WTC11 (cell line): ENCODE results near the gene SAMD5. TPM values are rescaled to one million over a fixed set of nuclear protein-coding genes. Genes with fewer than 3 reads are reported as not detected.
A peak's percentile ranks its signal among the peaks of the same experiment; 100 is the strongest.

ENCODE experiments used
- ATAC-seq: fragments of 200-7000 bp; cut with Tn5 transposase; 2 replicates; pipeline ENCODE4 v1.10.0; 2021; ENCODE audit warnings: mild to moderate bottlenecking, moderate library complexity
- CTCF ChIA-PET: fragments of 300-600 bp; sonication (Branson Sonifier 250); formaldehyde crosslinking; loops from one replicate; lab custom pipeline; 2021; ENCODE audit warnings: antibody characterized with exemption; lab: Charles Lee
- POLR2A ChIA-PET: fragments of 350-600 bp; sonication (Branson Sonifier 250); formaldehyde crosslinking; loops from one replicate; lab custom pipeline; 2021; ENCODE audit warnings: antibody characterized with exemption; lab: Charles Lee
- DNase-seq: peaks from one replicate; pipeline ENCODE4 v3.0.0; 2021; ENCODE audit warnings: low spot score
- H3K27ac Mint-ChIP-seq: 2 replicates; pipeline ENCODE4 v1.8.0; 2021; ENCODE audit warnings: mixed read lengths
- H3K27me3 Mint-ChIP-seq: 2 replicates; pipeline ENCODE4 v1.8.0; 2021; ENCODE audit warnings: low read depth, mild to moderate bottlenecking, moderate library complexity, mixed read lengths
- H3K36me3 Mint-ChIP-seq: 2 replicates; pipeline ENCODE4 v1.8.0; 2021; ENCODE audit warnings: mixed read lengths
- H3K4me1 Mint-ChIP-seq: 2 replicates; pipeline ENCODE4 v1.8.0; 2022; ENCODE audit warnings: mixed read lengths
- H3K4me3 Mint-ChIP-seq: 2 replicates; pipeline ENCODE4 v1.8.0; 2021; ENCODE audit warnings: mild to moderate bottlenecking, moderate library complexity, mixed read lengths
- H3K9me3 Mint-ChIP-seq: 2 replicates; pipeline ENCODE4 v1.8.0; 2021; ENCODE audit warnings: mixed read lengths
- FOXP4 ChIP-seq: sonication (generic); formaldehyde crosslinking; IDR thresholded peaks from 2 replicates; pipeline ENCODE4 v1.8.0; 2022; ENCODE audit warnings: mild to moderate bottlenecking, missing genetic modification reagents
- GTF2I ChIP-seq: fragments of 250-450 bp; sonication (Bioruptor Pico); conservative IDR thresholded peaks from 2 replicates; pipeline ENCODE4 v1.4.0; 2021; ENCODE audit warnings: mild to moderate bottlenecking
- HMGXB4 ChIP-seq: sonication (generic); formaldehyde crosslinking; IDR thresholded peaks from 2 replicates; pipeline ENCODE4 v1.8.1; 2023; ENCODE audit warnings: mild to moderate bottlenecking, moderate library complexity, missing genetic modification reagents
- JUN ChIP-seq: sonication (generic); formaldehyde crosslinking; IDR thresholded peaks from 2 replicates; pipeline ENCODE4 v1.8.0; 2023; ENCODE audit warnings: mild to moderate bottlenecking, missing genetic modification reagents
- PRDM15 ChIP-seq: sonication (generic); formaldehyde crosslinking; IDR thresholded peaks from 2 replicates; pipeline ENCODE4 v1.8.0; 2022; ENCODE audit warnings: missing genetic modification reagents
- RORB ChIP-seq: fragments of 250-450 bp; sonication (Bioruptor Pico); IDR thresholded peaks from 2 replicates; pipeline ENCODE4 v1.9.0; 2021; ENCODE audit warnings: mild to moderate bottlenecking
- ZBTB43 ChIP-seq: sonication (generic); formaldehyde crosslinking; IDR thresholded peaks from 2 replicates; pipeline ENCODE4 v1.8.1; 2023; ENCODE audit warnings: mild to moderate bottlenecking, missing genetic modification reagents
- ZNF281 ChIP-seq: sonication (generic); formaldehyde crosslinking; IDR thresholded peaks from 2 replicates; pipeline ENCODE4 v1.8.0; 2023; ENCODE audit warnings: mild to moderate bottlenecking, missing genetic modification reagents
- ZNF423 ChIP-seq: fragments of 250-450 bp; sonication (Bioruptor Pico); IDR thresholded peaks from 2 replicates; pipeline ENCODE4 v2.1.2; 2022; ENCODE audit warnings: mild to moderate bottlenecking, moderate library complexity
- ZNF425 ChIP-seq: fragments of 250-450 bp; sonication (Bioruptor Pico); conservative IDR thresholded peaks from 2 replicates; pipeline ENCODE4 v1.9.0; 2021; ENCODE audit warnings: mild to moderate bottlenecking
- ZNF512 ChIP-seq: sonication (generic); formaldehyde crosslinking; IDR thresholded peaks from 2 replicates; pipeline ENCODE4 v1.8.1; 2022; ENCODE audit warnings: missing genetic modification reagents, borderline replicate concordance
- total RNA-seq: library from RNA; stranded (reverse); gene quantifications from 3 replicates; pipeline ENCODE4 v1.2.3, GENCODE V29; 2021

The SAMD5 gene
- total RNA-seq, 1 experiment from 2014 or later = 0.39 TPM

- no peak for DNase-seq
Observed at GRCh38 chr6:147530132-147531060, 21.9 kb downstream of the SAMD5 start.

More at GRCh38 chr6:147530132-147531060, 21.9 kb downstream of the SAMD5 start:
- H3K27me3 Mint-ChIP-seq = no peaks in the 10 kb centered on the region
- no peak overlapping the region for H3K4me3 Mint-ChIP-seq
- no peaks in the 10 kb centered on the region for H3K9me3 Mint-ChIP-seq
- CTCF ChIA-PET = no interaction called here
- H3K4me1 Mint-ChIP-seq = peaks cover 11% of the 10 kb centered on the region; the same call in 1 of the 2 replicates
- TF ChIP-seq ZBTB43 (CRISPR knock-in tag) (no peak), FOXP4 (CRISPR knock-in tag) (no peak), GTF2I (CRISPR knock-in tag) (no peak), ZNF281 (CRISPR knock-in tag) (no peak), ZNF512 (CRISPR knock-in tag) (no peak), JUN (CRISPR knock-in tag) (no peak), PRDM15 (CRISPR knock-in tag) (no peak), RORB (no peak), HMGXB4 (CRISPR knock-in tag) (no peak), ZNF425 (no peak), ZNF423 (CRISPR knock-in tag) (no peak)
- POLR2A ChIA-PET = no interaction called here
- H3K27ac Mint-ChIP-seq = no peak overlapping the region; the same call in 1 of the 2 replicates
- no peaks in the 10 kb centered on the region for H3K36me3 Mint-ChIP-seq
- peak; percentile 52; the same call in 1 of the 2 replicates for ATAC-seq
